K562 (cell line): ENCODE results near the gene PACS1.

Source experiments
- ATF1 ChIP-seq, 2 experiments: fragments of 450-650 bp in 1 of 2; IDR thresholded peaks; 2 replicates each; pipeline ENCODE4 v1.6.1; 2016; ENCODE audit warnings: missing compliant biosample characterization in 1 of 2, missing genetic modification characterization in 1 of 2
- EZH2 ChIP-seq: IDR thresholded peaks from 2 replicates; pipeline ENCODE4 v1.6.1; 2012; ENCODE audit warnings: low read depth, mild to moderate bottlenecking, inconsistent platforms, low read length, borderline replicate concordance
- GABPA ChIP-seq: fragments of 200-800 bp; sonication (Bioruptor generic); conservative IDR thresholded peaks from 2 replicates; pipeline ENCODE4 v1.6.1; 2016; ENCODE audit warnings: low read depth, missing genetic modification characterization, missing compliant biosample characterization
- JUN ChIP-seq, 2 experiments: sonication (generic) in 1 of 2; formaldehyde crosslinking in 1 of 2; IDR thresholded peaks; 2 replicates each; pipeline versions ENCODE4 v1.6.1 to v1.8.0; 2012 to 2022; ENCODE audit warnings: borderline replicate concordance in 2 of 2, mild to moderate bottlenecking in 2 of 2, improper control_type of control experiment in 1 of 2, low read depth in 1 of 2, low read length in 1 of 2, missing genetic modification reagents in 1 of 2
- L3MBTL2 ChIP-seq: fragments of 450-650 bp; IDR thresholded peaks from 2 replicates; pipeline ENCODE4 v1.6.1; 2016; ENCODE audit warnings: mild to moderate bottlenecking, moderate library complexity
- NR2F6 ChIP-seq: fragments of 450-650 bp; formaldehyde crosslinking; IDR thresholded peaks from 2 replicates; pipeline ENCODE4 v1.4.0; 2020; ENCODE audit warnings: mild to moderate bottlenecking
- NRF1 ChIP-seq, 2 experiments: fragments of 450-650 bp; IDR thresholded peaks in 1 of 2; conservative IDR thresholded peaks in 1 of 2; 2 replicates each; pipeline ENCODE4 v1.6.1; 2014; ENCODE audit warnings: mild to moderate bottlenecking in 2 of 2
- POLR2A ChIP-seq: fragments of 450-650 bp; conservative IDR thresholded peaks from 2 replicates; pipeline ENCODE4 v1.6.1; 2016
- RNF219 ChIP-seq: fragments of 250-450 bp; sonication (Bioruptor Pico); IDR thresholded peaks from 2 replicates; pipeline ENCODE4 v1.5.0; 2022; ENCODE audit warnings: mild to moderate bottlenecking
- SAFB2 ChIP-seq: fragments of 200-400 bp; formaldehyde crosslinking; IDR thresholded peaks from 2 replicates; pipeline ENCODE4 v1.6.1; 2018; ENCODE audit warnings: borderline replicate concordance, low read length, low read depth, moderate library complexity; ENCODE audit not compliant: severe bottlenecking
- TARDBP ChIP-seq: fragments of 450-650 bp; IDR thresholded peaks from 2 replicates; pipeline ENCODE4 v1.6.1; 2016
- ZNF77 ChIP-seq: fragments of 250-450 bp; sonication (Bioruptor Pico); IDR thresholded peaks from 2 replicates; pipeline ENCODE4 v1.5.0; 2020
- TF ChIP-seq, protein P1 (sequence below): sonication (generic); formaldehyde crosslinking; IDR thresholded peaks from 2 replicates; pipeline ENCODE4 v1.5.0; 2020; ENCODE audit warnings: missing genetic modification reagents
- TF ChIP-seq, protein P2 (sequence below): sonication (generic); formaldehyde crosslinking; IDR thresholded peaks from 2 replicates; pipeline ENCODE4 v1.8.0; 2022; ENCODE audit warnings: mild to moderate bottlenecking, low read depth, missing genetic modification reagents

GRCh38 chr11:66056501-66056900 lies 13.6 kb upstream of the PACS1 start:
- TF ChIP-seq SAFB2 (no peak), L3MBTL2 (no peak), TARDBP (no peak), GABPA (tag) (no peak), RNF219 (no peak), NR2F6 (CRISPR knock-in tag) (no peak), ATF1 (CRISPR knock-in tag; IDR thresholded peaks at IDR 0.05) (no peak), ATF1 (tag; IDR thresholded peaks at IDR 0.05) (no peak), NRF1 (conservative IDR thresholded peaks at IDR 0.05 in 1 of 2, IDR thresholded peaks at IDR 0.05 in 1 of 2) (no peak), ZNF77 (CRISPR knock-in tag) (no peak), POLR2A (no peak), JUN (IDR thresholded peaks at IDR 0.05; ENCODE audit: borderline replicate concordance, low read depth, low read length) (no peak), JUN (CRISPR knock-in tag; IDR thresholded peaks at IDR 0.05; ENCODE audit: borderline replicate concordance) (no peak), EZH2 (no peak)
- TF ChIP-seq, protein P1, sequence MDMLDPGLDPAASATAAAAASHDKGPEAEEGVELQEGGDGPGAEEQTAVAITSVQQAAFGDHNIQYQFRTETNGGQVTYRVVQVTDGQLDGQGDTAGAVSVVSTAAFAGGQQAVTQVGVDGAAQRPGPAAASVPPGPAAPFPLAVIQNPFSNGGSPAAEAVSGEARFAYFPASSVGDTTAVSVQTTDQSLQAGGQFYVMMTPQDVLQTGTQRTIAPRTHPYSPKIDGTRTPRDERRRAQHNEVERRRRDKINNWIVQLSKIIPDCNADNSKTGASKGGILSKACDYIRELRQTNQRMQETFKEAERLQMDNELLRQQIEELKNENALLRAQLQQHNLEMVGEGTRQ (CRISPR knock-in tag), result no peak
- TF ChIP-seq, protein P2, sequence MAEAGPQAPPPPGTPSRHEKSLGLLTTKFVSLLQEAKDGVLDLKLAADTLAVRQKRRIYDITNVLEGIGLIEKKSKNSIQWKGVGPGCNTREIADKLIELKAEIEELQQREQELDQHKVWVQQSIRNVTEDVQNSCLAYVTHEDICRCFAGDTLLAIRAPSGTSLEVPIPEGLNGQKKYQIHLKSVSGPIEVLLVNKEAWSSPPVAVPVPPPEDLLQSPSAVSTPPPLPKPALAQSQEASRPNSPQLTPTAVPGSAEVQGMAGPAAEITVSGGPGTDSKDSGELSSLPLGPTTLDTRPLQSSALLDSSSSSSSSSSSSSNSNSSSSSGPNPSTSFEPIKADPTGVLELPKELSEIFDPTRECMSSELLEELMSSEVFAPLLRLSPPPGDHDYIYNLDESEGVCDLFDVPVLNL (CRISPR knock-in tag), result no peak
